Measurements from ENCODE around the gene FAM98C.
A peak's percentile ranks its signal among the peaks of the same experiment; 100 is the strongest.
"Not testable (repeated sequence)": the region's sequence is repeated elsewhere in the genome, so short reads cannot be mapped to it uniquely, and the experiment has no call there.

The FAM98C gene

DNA sequence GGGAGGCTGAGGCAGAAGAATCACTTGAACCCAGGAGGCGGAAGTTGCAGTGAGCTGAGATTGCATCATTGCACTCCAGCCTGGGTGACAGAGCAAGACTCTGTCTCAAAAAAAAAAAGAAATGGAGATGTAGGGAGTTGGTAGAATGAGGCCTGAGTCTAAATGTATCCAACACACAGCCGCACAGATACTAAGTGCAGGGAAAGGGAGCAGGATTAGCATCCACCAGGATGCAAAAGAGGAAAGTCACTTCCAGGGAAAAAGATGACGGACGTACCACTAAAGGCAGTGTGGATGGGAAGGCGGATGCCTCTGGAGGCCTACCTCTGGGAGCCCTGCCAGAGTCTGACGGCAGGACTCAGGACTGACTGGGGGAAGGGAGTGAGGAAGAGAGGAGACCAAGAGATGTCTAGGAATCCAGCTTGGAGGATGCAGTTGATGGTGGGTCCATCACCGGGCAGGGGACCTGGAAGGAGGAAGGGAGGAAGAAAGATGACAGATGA is 6.8 kb downstream of the FAM98C start:
- no peak overlapping the region for H3K27ac ChIP-seq (ENCODE audit: low read length)
- H2AFZ ChIP-seq (ENCODE audit: low read depth, low read length): no peak overlapping the region
- H3K9ac ChIP-seq (ENCODE audit: low read depth, low read length): no peak overlapping the region
- no peaks in the 10 kb centered on the region for H3K9me3 ChIP-seq (ENCODE audit: insufficient read depth, low read length, severe bottlenecking)
- H3K4me3 ChIP-seq (ENCODE audit: low read depth in 1 of 2, low read length in 2 of 2): no peak overlapping the region
- H3K4me1 ChIP-seq (ENCODE audit: insufficient read depth, low read length): peaks cover 1% of the 10 kb centered on the region; the same call in 1 of the 2 replicates
- H3K79me2 ChIP-seq (ENCODE audit: insufficient read depth, low read length): no peaks in the 10 kb centered on the region
- TF ChIP-seq EZH2 (IDR thresholded peaks at IDR 0.05; ENCODE audit: borderline replicate concordance, low read depth, low read length, severe bottlenecking): no peak
- TF ChIP-seq, protein P1, sequence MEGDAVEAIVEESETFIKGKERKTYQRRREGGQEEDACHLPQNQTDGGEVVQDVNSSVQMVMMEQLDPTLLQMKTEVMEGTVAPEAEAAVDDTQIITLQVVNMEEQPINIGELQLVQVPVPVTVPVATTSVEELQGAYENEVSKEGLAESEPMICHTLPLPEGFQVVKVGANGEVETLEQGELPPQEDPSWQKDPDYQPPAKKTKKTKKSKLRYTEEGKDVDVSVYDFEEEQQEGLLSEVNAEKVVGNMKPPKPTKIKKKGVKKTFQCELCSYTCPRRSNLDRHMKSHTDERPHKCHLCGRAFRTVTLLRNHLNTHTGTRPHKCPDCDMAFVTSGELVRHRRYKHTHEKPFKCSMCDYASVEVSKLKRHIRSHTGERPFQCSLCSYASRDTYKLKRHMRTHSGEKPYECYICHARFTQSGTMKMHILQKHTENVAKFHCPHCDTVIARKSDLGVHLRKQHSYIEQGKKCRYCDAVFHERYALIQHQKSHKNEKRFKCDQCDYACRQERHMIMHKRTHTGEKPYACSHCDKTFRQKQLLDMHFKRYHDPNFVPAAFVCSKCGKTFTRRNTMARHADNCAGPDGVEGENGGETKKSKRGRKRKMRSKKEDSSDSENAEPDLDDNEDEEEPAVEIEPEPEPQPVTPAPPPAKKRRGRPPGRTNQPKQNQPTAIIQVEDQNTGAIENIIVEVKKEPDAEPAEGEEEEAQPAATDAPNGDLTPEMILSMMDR (IDR thresholded peaks at IDR 0.05; ENCODE audit: borderline replicate concordance, extremely low read depth, low read length, poor library complexity, severe bottlenecking): no peak
- H3K27me3 ChIP-seq (ENCODE audit: insufficient read depth, low read length, poor library complexity): no peaks in the 10 kb centered on the region
- no peak overlapping the region for H3K4me2 ChIP-seq (ENCODE audit: insufficient read depth, low read length)
- peaks cover 19% of the 10 kb centered on the region for H3K36me3 ChIP-seq (ENCODE audit: insufficient read depth, low read length)
- H4K20me1 ChIP-seq (ENCODE audit: insufficient read depth, low read length): no peaks in the 10 kb centered on the region
- ATAC-seq (ENCODE audit: insufficient read depth, low read depth) (0 out of 3 replicates have a peak, but pooled peaks have one; percentile 19), DNase-seq (no peak)

DNA sequence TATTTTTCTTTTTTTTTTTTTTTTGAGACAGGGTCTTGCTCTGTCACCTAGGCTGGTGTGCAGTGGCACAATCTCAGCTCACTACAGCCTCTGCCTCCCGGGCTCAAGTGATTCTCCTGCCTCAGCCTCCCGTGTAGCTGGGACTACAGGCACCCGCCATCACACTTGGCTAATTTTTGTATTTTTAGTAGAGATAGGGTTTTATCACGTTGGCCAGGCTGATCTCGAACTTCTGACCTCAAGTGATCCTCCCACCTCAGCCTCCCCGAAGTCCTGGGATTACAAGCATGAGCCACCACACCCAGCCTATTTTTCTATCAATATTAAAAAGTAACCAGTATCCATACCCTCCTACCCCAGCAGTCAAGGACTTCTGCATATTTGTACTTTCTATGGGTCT is 7.5 kb downstream of the FAM98C start:
- H3K36me3 ChIP-seq (ENCODE audit: insufficient read depth, low read length): peaks cover 11% of the 10 kb centered on the region

GRCh38 chr19:38411041-38411712 is 8.3 kb downstream of the FAM98C start:
- ATAC-seq (ENCODE audit: insufficient read depth, low read depth) (no peak), DNase-seq (no peak)
- no peaks in the 10 kb centered on the region for H3K4me1 ChIP-seq (ENCODE audit: insufficient read depth, low read length)
- no peaks in the 10 kb centered on the region for H3K9me3 ChIP-seq (ENCODE audit: insufficient read depth, low read length, severe bottlenecking)
- no peaks in the 10 kb centered on the region for H3K27me3 ChIP-seq (ENCODE audit: insufficient read depth, low read length, poor library complexity)
- no peak overlapping the region for H3K4me2 ChIP-seq (ENCODE audit: insufficient read depth, low read length)
- no peak overlapping the region for H3K9ac ChIP-seq (ENCODE audit: low read depth, low read length)
- no peak for TF ChIP-seq EZH2 (IDR thresholded peaks at IDR 0.05; ENCODE audit: borderline replicate concordance, low read depth, low read length, severe bottlenecking)
- H3K79me2 ChIP-seq (ENCODE audit: insufficient read depth, low read length): no peaks in the 10 kb centered on the region
- peaks cover 9% of the 10 kb centered on the region for H3K36me3 ChIP-seq (ENCODE audit: insufficient read depth, low read length)
- no peaks in the 10 kb centered on the region for H4K20me1 ChIP-seq (ENCODE audit: insufficient read depth, low read length)
- no peak overlapping the region for H3K4me3 ChIP-seq (ENCODE audit: low read depth in 1 of 2, low read length in 2 of 2)
- H2AFZ ChIP-seq (ENCODE audit: low read depth, low read length): no peak overlapping the region
- H3K27ac ChIP-seq (ENCODE audit: low read length): no peak overlapping the region

More for the DNA sequence above, 7.5 kb downstream of the FAM98C start:
- not testable (repeated sequence) for H3K9me3 ChIP-seq (ENCODE audit: insufficient read depth, low read length, severe bottlenecking); H3K27me3 ChIP-seq (ENCODE audit: insufficient read depth, low read length, poor library complexity); H3K79me2 ChIP-seq (ENCODE audit: insufficient read depth, low read length); H3K27ac ChIP-seq (ENCODE audit: low read length); H3K9ac ChIP-seq (ENCODE audit: low read depth, low read length); H3K4me1 ChIP-seq (ENCODE audit: insufficient read depth, low read length); H3K4me3 ChIP-seq (ENCODE audit: low read depth in 1 of 2, low read length in 2 of 2); H4K20me1 ChIP-seq (ENCODE audit: insufficient read depth, low read length); H2AFZ ChIP-seq (ENCODE audit: low read depth, low read length); ATAC-seq (ENCODE audit: insufficient read depth, low read depth); DNase-seq; H3K4me2 ChIP-seq (ENCODE audit: insufficient read depth, low read length)

- H2AFZ ChIP-seq (ENCODE audit: low read depth, low read length); H3K9me3 ChIP-seq (ENCODE audit: insufficient read depth, low read length, severe bottlenecking); H3K79me2 ChIP-seq (ENCODE audit: insufficient read depth, low read length); H3K27ac ChIP-seq (ENCODE audit: low read length); H4K20me1 ChIP-seq (ENCODE audit: insufficient read depth, low read length); H3K27me3 ChIP-seq (ENCODE audit: insufficient read depth, low read length, poor library complexity); ATAC-seq (ENCODE audit: insufficient read depth, low read depth); H3K9ac ChIP-seq (ENCODE audit: low read depth, low read length); H3K4me3 ChIP-seq (ENCODE audit: low read depth in 1 of 2, low read length in 2 of 2); H3K4me1 ChIP-seq (ENCODE audit: insufficient read depth, low read length); H3K4me2 ChIP-seq (ENCODE audit: insufficient read depth, low read length); H3K36me3 ChIP-seq (ENCODE audit: insufficient read depth, low read length); DNase-seq: not testable (repeated sequence)
Measured at GRCh38 chr19:38411898-38412297, 9.0 kb downstream of the FAM98C start.

GRCh38 chr19:38412491-38412890 is 9.6 kb downstream of the FAM98C start:
- Histone ChIP-seq H4K20me1 (ENCODE audit: insufficient read depth, low read length) (peaks cover 3% of the 10 kb centered on the region; the same call in 1 of the 2 replicates), H3K4me3 (ENCODE audit: low read depth in 1 of 2, low read length in 2 of 2) (no peak overlapping the region), H3K27me3 (ENCODE audit: insufficient read depth, low read length, poor library complexity) (no peaks in the 10 kb centered on the region), H2AFZ (ENCODE audit: low read depth, low read length) (no peak overlapping the region), H3K27ac (ENCODE audit: low read length) (no peak overlapping the region), H3K9ac (ENCODE audit: low read depth, low read length) (no peak overlapping the region), H3K79me2 (ENCODE audit: insufficient read depth, low read length) (no peaks in the 10 kb centered on the region), H3K4me1 (ENCODE audit: insufficient read depth, low read length) (no peaks in the 10 kb centered on the region), H3K36me3 (ENCODE audit: insufficient read depth, low read length) (no peaks in the 10 kb centered on the region), H3K9me3 (ENCODE audit: insufficient read depth, low read length, severe bottlenecking) (no peaks in the 10 kb centered on the region), H3K4me2 (ENCODE audit: insufficient read depth, low read length) (no peak overlapping the region)
- no peak for ATAC-seq (ENCODE audit: insufficient read depth, low read depth)
- TF ChIP-seq, protein P1 (IDR thresholded peaks at IDR 0.05; ENCODE audit: borderline replicate concordance, extremely low read depth, low read length, poor library complexity, severe bottlenecking): no peak
- TF ChIP-seq EZH2 (IDR thresholded peaks at IDR 0.05; ENCODE audit: borderline replicate concordance, low read depth, low read length, severe bottlenecking): no peak
- DNase-seq: no peak
